GM12878 (cell line): ENCODE results near the gene PRF1. TPM values are rescaled to one million over a fixed set of nuclear protein-coding genes. Genes with fewer than 3 reads are reported as not detected.

Experiments
- ATAC-seq: fragments of 200-7000 bp; cut with Tn5 transposase; 3 replicates; pipeline ENCODE4 v1.9.1; 2020; ENCODE audit warnings: mild to moderate bottlenecking, moderate library complexity
- BruUV-seq: library from RNA; stranded (reverse); fragments of 400-500 nt; replicated peaks from 2 replicates; lab custom pipeline; 2021; lab: Mats Ljungman, UMichigan
- CTCF ChIA-PET: fragments of 300-600 bp; sonication (Branson Sonifier 250); formaldehyde crosslinking; extraction: SDS; loops from one replicate; lab custom pipeline; 2021; ENCODE audit warnings: inconsistent platforms; lab: Yijun Ruan, JAX
- POLR2A ChIA-PET: fragments of 350-600 bp; formaldehyde crosslinking; extraction: SDS; loops from one replicate; lab custom pipeline; 2021; ENCODE audit warnings: inconsistent platforms; lab: Charles Lee
- RAD21 ChIA-PET: fragments of 300-600 bp; sonication (Branson Sonifier 250); formaldehyde crosslinking; loops from one replicate; lab custom pipeline; 2023; ENCODE audit warnings: antibody characterized with exemption; ENCODE audit not compliant: unreplicated experiment; lab: Charles Lee
- SMC1A ChIA-PET: fragments of 300-600 bp; sonication (Branson Sonifier 250); formaldehyde crosslinking; loops from one replicate; lab custom pipeline; 2023; ENCODE audit not compliant: unreplicated experiment, uncharacterized antibody; lab: Charles Lee
- DNase-seq: peaks from one replicate; pipeline ENCODE4 v3.0.0-alpha.2; 2011; ENCODE audit warnings: low read depth, low spot score
- FAIRE-seq: peaks from 3 replicates; lab custom pipeline; 2011; peaks lifted over from hg19 to GRCh38; lab: Jason Lieb, UNC
- H2AFZ ChIP-seq: 2 replicates; pipeline ENCODE4 v1.6.0; 2011; ENCODE audit warnings: low read depth, low read length, control low read depth; ENCODE audit not compliant: control insufficient read depth
- H3K27ac ChIP-seq: 2 replicates; pipeline ENCODE4 v1.5.1; 2011; ENCODE audit warnings: control low read depth; ENCODE audit not compliant: control insufficient read depth, insufficient read depth
- H3K27me3 ChIP-seq, 2 experiments: replicated peaks in 1 of 2; 2 replicates each; pipeline versions ENCODE4 v1.6.0 to v1.6.1; 2011; ENCODE audit warnings: low read length in 1 of 2; ENCODE audit not compliant: control insufficient read depth in 2 of 2, insufficient read depth in 2 of 2
- H3K36me3 ChIP-seq, 2 experiments: 2 replicates each; pipeline ENCODE4 v1.5.1; 2011; ENCODE audit warnings: low read length in 1 of 2; ENCODE audit not compliant: control insufficient read depth in 2 of 2, insufficient read depth in 2 of 2
- H3K4me1 ChIP-seq: 2 replicates; pipeline ENCODE4 v1.6.1; 2011; ENCODE audit warnings: mild to moderate bottlenecking, low read length, moderate library complexity, mixed read lengths; ENCODE audit not compliant: control insufficient read depth, insufficient read depth
- H3K4me2 ChIP-seq: 2 replicates; pipeline ENCODE4 v1.6.0; 2011; ENCODE audit warnings: control low read depth; ENCODE audit not compliant: control insufficient read depth, insufficient read depth
- H3K4me3 ChIP-seq: fragments of 200-600 bp; sonication (generic); 2 replicates; pipeline ENCODE4 v1.5.1; 2016
- H3K79me2 ChIP-seq: 2 replicates; pipeline ENCODE4 v1.6.0; 2011; ENCODE audit warnings: low read length; ENCODE audit not compliant: control insufficient read depth, insufficient read depth
- H3K9ac ChIP-seq: 2 replicates; pipeline ENCODE4 v1.8.0; 2011; ENCODE audit warnings: low read length, control low read depth, mixed read lengths; ENCODE audit not compliant: control insufficient read depth, insufficient read depth
- H3K9me3 ChIP-seq: replicated peaks from 3 replicates; pipeline ENCODE4 v1.5.1; 2011; ENCODE audit warnings: mild to moderate bottlenecking, low read length; ENCODE audit not compliant: control insufficient read depth, insufficient read depth
- H4K20me1 ChIP-seq: 2 replicates; pipeline ENCODE4 v1.6.0; 2011; ENCODE audit not compliant: control insufficient read depth, insufficient read depth
- BMI1 ChIP-seq: fragments of 450-650 bp; IDR thresholded peaks from 2 replicates; pipeline ENCODE4 v1.6.1; 2016; ENCODE audit warnings: mild to moderate bottlenecking, moderate library complexity, borderline replicate concordance
- RCOR1 ChIP-seq: conservative IDR thresholded peaks from 2 replicates; pipeline ENCODE4 v1.6.1; 2012; ENCODE audit warnings: low read depth, low read length, improper control_type of control experiment
- RUNX3 ChIP-seq: IDR thresholded peaks from 2 replicates; pipeline ENCODE4 v1.6.1; 2012; ENCODE audit warnings: low read length, inconsistent platforms
- SMAD1 ChIP-seq: fragments of 450-650 bp; IDR thresholded peaks from 2 replicates; pipeline ENCODE4 v1.6.1; 2018; ENCODE audit warnings: mild to moderate bottlenecking, low read depth; ENCODE audit not compliant: partially characterized antibody
- WGBS: methylation state at CpG from one replicate; pipeline ENCODE4 v1.1.6; 2016; ENCODE audit warnings: low lambda C conversion rate; ENCODE audit not compliant: insufficient replicate concordance, insufficient coverage; ENCODE audit errors: missing lambda C conversion rate; 5-methylcytosine and 5-hydroxymethylcytosine counted together
- in situ Hi-C: fragments of 300-500 bp; cut with MboI; formaldehyde crosslinking; loops from 9 replicates; pipeline ENCODE4 v1.14.3; 2018; ENCODE audit warnings: mixed read lengths
- intact Hi-C: fragments of 100-400 bp; cut with micrococcal nuclease; formaldehyde crosslinking; loops from one replicate; pipeline ENCODE4 v1.14.2; 2022; ENCODE audit not compliant: unreplicated experiment
- polyA plus RNA-seq, 11 experiments: library from polyadenylated mRNA; depleted of rRNA in 4 of 11; unstranded in 6 of 11; stranded (reverse) in 5 of 11; fragments of >200 nt; fragmentation: Nextera tagmentation in 4 of 11; fragmentation: Illumina TruSeq in 1 of 11; extraction: Ambion mirVana in 4 of 11; extraction: Trizol in 1 of 11; gene quantifications; 1 replicate in 1 of 11; 2 replicates in 10 of 11; pipeline versions ENCODE4 v1.2.1 to v1.2.3, GENCODE V29; 2011 to 2016; ENCODE audit warnings: inconsistent platforms in 2 of 11, missing spikeins in 2 of 11, low read depth in 1 of 11
- total RNA-seq, 4 experiments: library from RNA; depleted of rRNA in 3 of 4; stranded (reverse); fragments of >200 nt in 3 of 4; fragmentation: Illumina TruSeq in 1 of 4; extraction: Trizol in 1 of 4; gene quantifications; 2 replicates each; pipeline versions ENCODE4 v1.2.1 to v1.2.3, GENCODE V29; 2013 to 2021

PRF1 gene
- total and polyA plus RNA-seq, 10 of the 15 experiments (the other 5 are each of a cell fraction or from before 2014, with no cell fraction given), result 0.84 to 15.7 (median 1.3) TPM

DNA sequence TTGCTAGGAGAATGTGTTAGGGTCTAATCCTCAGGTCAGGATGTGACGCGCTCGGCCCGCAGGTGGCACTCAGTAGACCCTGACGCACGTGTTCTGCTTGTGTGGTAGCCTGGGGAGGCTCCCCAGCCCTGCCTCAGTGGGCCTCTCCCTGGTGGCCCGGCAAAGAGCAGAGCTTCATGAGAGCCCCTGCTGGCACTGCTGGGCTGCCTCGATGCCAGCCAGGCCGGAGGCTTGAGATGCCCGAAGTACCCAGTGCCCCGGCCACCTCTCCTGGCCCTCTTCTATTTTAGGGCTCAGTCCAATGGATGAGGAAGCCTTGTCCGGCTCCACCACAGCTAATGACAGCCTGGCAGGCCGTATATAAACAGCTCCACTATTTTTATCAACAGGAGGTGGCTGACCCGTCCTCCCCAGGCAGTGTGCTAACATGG lies 42.0 kb downstream of the PRF1 start (continued):
- no peak for TF ChIP-seq RCOR1

DNA sequence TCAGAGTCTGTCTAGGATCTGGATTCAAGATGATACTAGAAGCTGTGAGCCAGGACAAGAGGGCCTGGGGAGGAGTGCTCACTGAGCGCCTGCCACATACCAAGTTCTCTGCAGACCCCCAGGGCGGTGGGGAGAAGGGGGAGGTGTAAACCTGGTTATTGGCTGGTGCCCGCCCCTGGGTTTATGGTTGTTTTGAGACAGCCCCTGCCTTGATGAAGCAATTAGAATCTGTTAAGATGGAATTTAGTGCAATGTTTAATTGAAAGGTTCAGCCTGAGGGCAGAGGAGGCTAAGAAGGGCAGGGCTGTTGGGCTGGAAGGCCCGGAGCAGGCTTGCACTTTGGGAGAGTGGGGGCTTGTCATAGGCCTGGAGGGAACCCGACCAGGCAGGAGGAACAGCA lies 42.7 kb downstream of the PRF1 start:
- H3K4me3 ChIP-seq, result no peak overlapping the region

More for the DNA sequence above, 42.7 kb downstream of the PRF1 start:
- BruUV-seq, result no TSS peak
- H3K9ac ChIP-seq, result no peak overlapping the region
- H3K4me2 ChIP-seq, result no peak overlapping the region
- FAIRE-seq (no peak), DNase-seq (no peak), ATAC-seq (no peak)
- in situ Hi-C loops, result no loop called here
- H3K27me3 ChIP-seq, result no peaks in the 10 kb centered on the region
- CTCF ChIA-PET, result interaction anchor here (0.8 to 4.5 kb wide), 5 partner anchors 10 to 198 kb away, joined by 3 to 30 read pairs (median 3); no protein-coding TSS in a partner anchor
- intact Hi-C loops, result loop anchor here (2.0 kb wide), 1 partner anchor 199 kb away; no protein-coding TSS in a partner anchor
- POLR2A ChIA-PET, result no interaction called here
- no peaks in the 10 kb centered on the region for H4K20me1 ChIP-seq
- RAD21 ChIA-PET, result no interaction called here
- SMC1A ChIA-PET, result interaction anchor here (1.0 to 2.2 kb wide), 4 partner anchors 25 to 199 kb away, joined by 3 to 7 read pairs (median 4); no protein-coding TSS in a partner anchor
- H3K9me3 ChIP-seq, result no peaks in the 10 kb centered on the region
- H3K36me3 ChIP-seq, result no peaks in the 10 kb centered on the region; a peak in 1 of 4 replicates
- no peak overlapping the region for H2AFZ ChIP-seq
- WGBS, result 54% methylated on average over 5 of the region's 5 CpGs
- H3K27ac ChIP-seq, result no peak overlapping the region
- TF ChIP-seq RUNX3, result no peak
- no peak for TF ChIP-seq BMI1
- TF ChIP-seq SMAD1, result no peak
- H3K4me1 ChIP-seq, result no peaks in the 10 kb centered on the region; the same call in 1 of the 2 replicates
- no peaks in the 10 kb centered on the region for H3K79me2 ChIP-seq
